Measurements from ENCODE around the gene S100A14. TPM values are rescaled to one million over a fixed set of nuclear protein-coding genes. Genes with fewer than 3 reads are reported as not detected.
"Not testable (repeated sequence)": the region's sequence is repeated elsewhere in the genome, so short reads cannot be mapped to it uniquely, and the experiment has no call there.

S100A14 gene
- total RNA-seq, 1 experiment from 2014 or later: 2.1 TPM

GRCh38 chr1:153640861-153641260 is 24.7 kb upstream of the S100A14 start:
- Mint-ChIP-seq H3K4me1 (0 out of 2 replicates have a peak, but pooled peaks cover 4% of the 10 kb centered on the region), H3K27ac (no peak overlapping the region), H3K36me3 (peaks cover 90% of the 10 kb centered on the region), H3K27me3 (ENCODE audit: low read depth) (no peaks in the 10 kb centered on the region), H3K9me3 (no peaks in the 10 kb centered on the region), H3K4me3 (no peak overlapping the region)
- TF ChIP-seq MAX (CRISPR knock-in tag; IDR thresholded peaks at IDR 0.05) (no peak), ZBTB21 (CRISPR knock-in tag; IDR thresholded peaks at IDR 0.05; ENCODE audit: borderline replicate concordance) (no peak)
- DNase-seq (ENCODE audit: low spot score) (no peak), ATAC-seq (no peak)
- ChIA-PET POLR2A (no interaction called here), CTCF (interaction anchor here (0.8 kb wide), 1 partner anchor 13 kb away, joined by 4 read pairs; the partner anchor contains the start of gene S100A13)

- H3K27ac Mint-ChIP-seq; H3K4me3 Mint-ChIP-seq; DNase-seq (ENCODE audit: low spot score); H3K9me3 Mint-ChIP-seq; H3K4me1 Mint-ChIP-seq; H3K27me3 Mint-ChIP-seq (ENCODE audit: low read depth); ATAC-seq: not testable (repeated sequence)
- peaks cover 87% of the 10 kb centered on the region for H3K36me3 Mint-ChIP-seq
- POLR2A ChIA-PET: interaction anchor here (1.6 kb wide), 1 partner anchor 13 kb away, joined by 6 read pairs; no protein-coding TSS in a partner anchor
- CTCF ChIA-PET: interaction anchor here (0.8 to 1.1 kb wide), 2 partner anchors 13 to 107 kb away, joined by 3 to 4 read pairs; partner anchors contain the start of gene S100A13
These were observed 24.1 kb upstream of the S100A14 start for GRCh38 chr1:153640213-153640612.

- Mint-ChIP-seq H3K27ac (no peak overlapping the region), H3K27me3 (ENCODE audit: low read depth) (no peaks in the 10 kb centered on the region), H3K4me1 (peaks cover 9% of the 10 kb centered on the region; the same call in 1 of the 2 replicates), H3K4me3 (no peak overlapping the region), H3K9me3 (no peaks in the 10 kb centered on the region), H3K36me3 (peaks cover 81% of the 10 kb centered on the region)
- POLR2A ChIA-PET: interaction anchor here (0.5 to 1.6 kb wide), 2 partner anchors 13 to 71 kb away, joined by 3 to 6 read pairs; no protein-coding TSS in a partner anchor
- DNase-seq (ENCODE audit: low spot score) (no peak), ATAC-seq (no peak)
- CTCF ChIA-PET: interaction anchor here (1.1 kb wide), 1 partner anchor 106 kb away, joined by 3 read pairs; no protein-coding TSS in a partner anchor
- TF ChIP-seq ETV6 (CRISPR knock-in tag; IDR thresholded peaks at IDR 0.05): no peak
- TF ChIP-seq ZNF425 (CRISPR knock-in tag; conservative IDR thresholded peaks at IDR 0.05): no peak
- no peak for TF ChIP-seq ERG (CRISPR knock-in tag; IDR thresholded peaks at IDR 0.05)
- TF ChIP-seq AR (CRISPR knock-in tag; IDR thresholded peaks at IDR 0.05): no peak
- no peak for TF ChIP-seq IRF2 (CRISPR knock-in tag; IDR thresholded peaks at IDR 0.05; ENCODE audit: borderline replicate concordance, low read depth)
- no peak for TF ChIP-seq RORB (CRISPR knock-in tag; IDR thresholded peaks at IDR 0.05)
- TF ChIP-seq ZMAT4 (CRISPR knock-in tag; IDR thresholded peaks at IDR 0.05): no peak
- no peak for TF ChIP-seq GTF2I (CRISPR knock-in tag; conservative IDR thresholded peaks at IDR 0.05)
- no peak for TF ChIP-seq E2F4 (CRISPR knock-in tag; IDR thresholded peaks at IDR 0.05; ENCODE audit: borderline replicate concordance, low read depth)
- TF ChIP-seq TEAD4 (CRISPR knock-in tag; IDR thresholded peaks at IDR 0.05): no peak
- TF ChIP-seq ATF1 (CRISPR knock-in tag; IDR thresholded peaks at IDR 0.05): no peak
These were observed 23.2 kb upstream of the S100A14 start for GRCh38 chr1:153639280-153639679.

All from WTC11 (cell line).